ENCODE measurements around the gene LRMDA. TPM values are rescaled to one million over a fixed set of nuclear protein-coding genes. Genes with fewer than 3 reads are reported as not detected.

LRMDA gene
- polyA plus RNA-seq, 1 donor (not counting 4 experiments of a cell fraction or from before 2014, with no cell fraction given), result not detected

DNA sequence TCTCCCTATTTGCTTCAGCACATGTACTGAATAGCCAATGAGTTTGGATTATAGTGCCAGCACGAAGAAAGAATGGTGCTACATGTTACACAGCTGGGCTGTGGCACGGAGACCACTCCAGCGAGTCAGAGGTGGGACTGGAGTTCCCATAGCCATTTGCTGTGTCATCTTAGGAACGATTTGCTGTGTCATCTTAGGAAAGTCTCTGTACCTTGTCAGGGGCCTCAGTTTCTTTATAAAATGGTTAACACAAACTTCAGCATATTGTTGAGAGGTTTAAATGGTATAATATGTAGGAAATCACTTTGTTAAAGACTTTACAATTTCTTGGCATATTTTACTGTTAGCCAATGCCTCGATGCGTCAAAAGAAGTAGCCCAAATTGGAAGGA, 609.4 kb downstream of the LRMDA start:
- Histone ChIP-seq H3K79me2 (ENCODE audit: control insufficient read depth, insufficient read depth, low read length) (no peaks in the 10 kb centered on the region), H3K9ac (ENCODE audit: control insufficient read depth, extremely low read depth, insufficient read depth, low read length) (no peak overlapping the region), H3K4me3 (ENCODE audit: control insufficient read depth in 2 of 3, extremely low read depth in 1 of 3, insufficient read depth in 2 of 3, low read depth in 1 of 3, low read length in 3 of 3) (no peak overlapping the region), H3K27ac (ENCODE audit: control insufficient read depth, insufficient read depth, low read length) (no peak overlapping the region), H3K9me1 (ENCODE audit: control insufficient read depth, extremely low read depth, insufficient read depth, low read length) (no peaks in the 10 kb centered on the region), H3K4me2 (ENCODE audit: control insufficient read depth, extremely low read depth, insufficient read depth, low read depth, low read length) (no peak overlapping the region), H3K27me3 (ENCODE audit: control insufficient read depth, extremely low read depth, insufficient read depth, low read length) (no peaks in the 10 kb centered on the region), H3K4me1 (ENCODE audit: control insufficient read depth, extremely low read depth, insufficient read depth, low read length) (peaks cover 3% of the 10 kb centered on the region), H2AFZ (ENCODE audit: control insufficient read depth, low read length) (no peak overlapping the region), H3K36me3 (ENCODE audit: control insufficient read depth in 2 of 2, extremely low read depth in 1 of 2, insufficient read depth in 2 of 2, low read length in 2 of 2) (no peaks in the 10 kb centered on the region), H3K9me3 (ENCODE audit: control insufficient read depth, low read depth, low read length) (peaks cover 3% of the 10 kb centered on the region), H4K20me1 (ENCODE audit: control insufficient read depth, extremely low read depth, insufficient read depth, low read length) (no peaks in the 10 kb centered on the region)
- DNase-seq (ENCODE audit: low read depth, low spot score) (no peak), FAIRE-seq (no peak)
- dilution Hi-C loops (cut with MboI; ENCODE audit: extremely low pct_ligation_motif_present, low sequenced_read_pairs), result no loop called here
- no peak for TF ChIP-seq EZH2 (IDR thresholded peaks at IDR 0.05; ENCODE audit: low read length)
- TF ChIP-seq, protein P1, sequence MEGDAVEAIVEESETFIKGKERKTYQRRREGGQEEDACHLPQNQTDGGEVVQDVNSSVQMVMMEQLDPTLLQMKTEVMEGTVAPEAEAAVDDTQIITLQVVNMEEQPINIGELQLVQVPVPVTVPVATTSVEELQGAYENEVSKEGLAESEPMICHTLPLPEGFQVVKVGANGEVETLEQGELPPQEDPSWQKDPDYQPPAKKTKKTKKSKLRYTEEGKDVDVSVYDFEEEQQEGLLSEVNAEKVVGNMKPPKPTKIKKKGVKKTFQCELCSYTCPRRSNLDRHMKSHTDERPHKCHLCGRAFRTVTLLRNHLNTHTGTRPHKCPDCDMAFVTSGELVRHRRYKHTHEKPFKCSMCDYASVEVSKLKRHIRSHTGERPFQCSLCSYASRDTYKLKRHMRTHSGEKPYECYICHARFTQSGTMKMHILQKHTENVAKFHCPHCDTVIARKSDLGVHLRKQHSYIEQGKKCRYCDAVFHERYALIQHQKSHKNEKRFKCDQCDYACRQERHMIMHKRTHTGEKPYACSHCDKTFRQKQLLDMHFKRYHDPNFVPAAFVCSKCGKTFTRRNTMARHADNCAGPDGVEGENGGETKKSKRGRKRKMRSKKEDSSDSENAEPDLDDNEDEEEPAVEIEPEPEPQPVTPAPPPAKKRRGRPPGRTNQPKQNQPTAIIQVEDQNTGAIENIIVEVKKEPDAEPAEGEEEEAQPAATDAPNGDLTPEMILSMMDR (optimal IDR thresholded peaks at IDR 0.05 in 1 of 3, IDR thresholded peaks at IDR 0.05 in 1 of 3, conservative IDR thresholded peaks at IDR 0.05 in 1 of 3; ENCODE audit: extremely low read depth in 1 of 3, insufficient read depth in 2 of 3, low read length in 3 of 3), result no peak

DNA sequence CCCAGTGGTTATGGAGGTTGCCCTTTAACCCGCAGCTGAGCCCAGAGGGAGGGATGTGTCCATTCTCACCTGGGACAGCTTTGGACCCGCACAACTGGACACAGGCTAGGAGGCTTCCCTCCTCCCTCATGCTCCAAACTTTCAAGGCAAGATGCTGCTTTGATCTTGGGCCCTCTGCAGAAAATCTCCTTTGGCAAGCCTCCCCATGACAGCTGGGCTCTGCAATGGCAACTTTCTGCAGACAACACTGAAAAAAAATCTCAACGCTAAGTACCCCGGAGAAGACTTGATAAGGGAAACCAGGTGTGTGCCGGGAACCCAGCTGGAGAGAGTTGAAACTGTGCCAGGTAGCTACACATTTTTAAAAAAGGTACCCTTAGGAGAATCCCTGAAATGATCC, 610.1 kb downstream of the LRMDA start:
- Histone ChIP-seq H3K79me2 (ENCODE audit: control insufficient read depth, insufficient read depth, low read length) (no peaks in the 10 kb centered on the region), H3K4me3 (ENCODE audit: control insufficient read depth in 2 of 3, extremely low read depth in 1 of 3, insufficient read depth in 2 of 3, low read depth in 1 of 3, low read length in 3 of 3) (no peak overlapping the region), H3K4me1 (ENCODE audit: control insufficient read depth, extremely low read depth, insufficient read depth, low read length) (peaks cover 2% of the 10 kb centered on the region), H3K27me3 (ENCODE audit: control insufficient read depth, extremely low read depth, insufficient read depth, low read length) (no peaks in the 10 kb centered on the region), H3K9me3 (ENCODE audit: control insufficient read depth, low read depth, low read length) (peaks cover 3% of the 10 kb centered on the region), H3K36me3 (ENCODE audit: control insufficient read depth in 2 of 2, extremely low read depth in 1 of 2, insufficient read depth in 2 of 2, low read length in 2 of 2) (no peaks in the 10 kb centered on the region), H2AFZ (ENCODE audit: control insufficient read depth, low read length) (no peak overlapping the region), H3K9me1 (ENCODE audit: control insufficient read depth, extremely low read depth, insufficient read depth, low read length) (no peaks in the 10 kb centered on the region), H3K27ac (ENCODE audit: control insufficient read depth, insufficient read depth, low read length) (no peak overlapping the region), H4K20me1 (ENCODE audit: control insufficient read depth, extremely low read depth, insufficient read depth, low read length) (no peaks in the 10 kb centered on the region), H3K4me2 (ENCODE audit: control insufficient read depth, extremely low read depth, insufficient read depth, low read depth, low read length) (no peak overlapping the region), H3K9ac (ENCODE audit: control insufficient read depth, extremely low read depth, insufficient read depth, low read length) (no peak overlapping the region)
- dilution Hi-C loops (cut with MboI; ENCODE audit: extremely low pct_ligation_motif_present, low sequenced_read_pairs), result no loop called here
- TF ChIP-seq, protein P1 (optimal IDR thresholded peaks at IDR 0.05 in 1 of 3, IDR thresholded peaks at IDR 0.05 in 1 of 3, conservative IDR thresholded peaks at IDR 0.05 in 1 of 3; ENCODE audit: extremely low read depth in 1 of 3, insufficient read depth in 2 of 3, low read length in 3 of 3), result no peak
- no peak for TF ChIP-seq EZH2 (IDR thresholded peaks at IDR 0.05; ENCODE audit: low read length)
- FAIRE-seq (no peak), DNase-seq (ENCODE audit: low read depth, low spot score) (no peak)

All from keratinocyte (primary cell).